H1 (cell line): ENCODE data around the gene BMPR1A. TPM values are rescaled to one million over a fixed set of nuclear protein-coding genes. Genes with fewer than 3 reads are reported as not detected.

Source experiments
- CHD7 ChIP-seq: fragments of 300-600 bp; sonication (generic); IDR thresholded peaks from 2 replicates; pipeline ENCODE4 v1.7.1; 2012; ENCODE audit warnings: low read length, moderate library complexity, mild to moderate bottlenecking, inconsistent platforms; ENCODE audit not compliant: insufficient replicate concordance
- EP300 ChIP-seq, 2 experiments: IDR thresholded peaks; 1 replicate in 1 of 2; 2 replicates in 1 of 2; pipeline ENCODE4 v1.6.1; 2011 to 2012; ENCODE audit warnings: low read depth in 2 of 2, low read length in 2 of 2, mild to moderate bottlenecking in 2 of 2, borderline replicate concordance in 1 of 2, inconsistent platforms in 1 of 2, moderate library complexity in 1 of 2
- NANOG ChIP-seq: IDR thresholded peaks from 2 replicates; pipeline ENCODE4 v1.6.1; 2011; ENCODE audit warnings: low read length, low read depth, mild to moderate bottlenecking, inconsistent platforms; ENCODE audit not compliant: insufficient read depth, poor library complexity, severe bottlenecking
- NRF1 ChIP-seq: IDR thresholded peaks from 2 replicates; pipeline ENCODE4 v1.6.1; 2011; ENCODE audit warnings: mild to moderate bottlenecking, low read depth, low read length, improper control_type of control experiment
- POLR2A ChIP-seq, 2 experiments: IDR thresholded peaks; 1 replicate in 1 of 2; 2 replicates in 1 of 2; pipeline ENCODE4 v1.6.1; 2011; ENCODE audit warnings: low read depth in 2 of 2, low read length in 2 of 2, mild to moderate bottlenecking in 2 of 2; ENCODE audit errors: control extremely low read depth in 1 of 2
- RBBP5 ChIP-seq: IDR thresholded peaks from 2 replicates; pipeline ENCODE4 v1.7.1; 2012; ENCODE audit warnings: low read depth, mild to moderate bottlenecking, inconsistent platforms, low read length, moderate library complexity, borderline replicate concordance
- RNF2 ChIP-seq: fragments of 200-900, 300-1000 bp; sonication (generic); IDR thresholded peaks from 2 replicates; pipeline ENCODE4 v1.7.1; 2016; ENCODE audit warnings: borderline replicate concordance, low read depth, mild to moderate bottlenecking, antibody characterized with exemption, low read length; ENCODE audit not compliant: poor library complexity, severe bottlenecking; ENCODE audit errors: missing control alignments
- TEAD4 ChIP-seq: IDR thresholded peaks from 2 replicates; pipeline ENCODE4 v1.6.1; 2012; ENCODE audit warnings: low read depth, low read length, inconsistent platforms, mixed read lengths
- polyA plus RNA-seq, 7 experiments: library from polyadenylated mRNA; depleted of rRNA in 3 of 7; stranded (reverse) in 5 of 7; unstranded in 2 of 7; fragments of >200 nt in 5 of 7; fragments of 200-250 nt in 2 of 7; gene quantifications; 1 replicate in 5 of 7; 2 replicates in 1 of 7; 4 replicates in 1 of 7; pipeline versions ENCODE4 v1.2.1 to v1.2.3, GENCODE V29; 2011 to 2013; ENCODE audit warnings: missing spikeins in 2 of 7, mixed read lengths in 2 of 7
- total RNA-seq: library from RNA; stranded (reverse); fragmentation: NEBNext Ultra II Directional; extraction: Animal tissue kit (Norgen Biotek cat#: 25700); gene quantifications from 2 replicates; pipeline ENCODE4 v1.2.1, GENCODE V29; 2021

Gene BMPR1A
- total and polyA plus RNA-seq, 2 of the 8 experiments (the other 6 are each of a cell fraction or from before 2014, with no cell fraction given) = 34.4 to 129 TPM

- TF ChIP-seq CHD7 (no peak), RBBP5 (no peak), NANOG (no peak), TEAD4 (no peak), EP300 (IDR thresholded peaks at IDR 0.05; ENCODE audit: borderline replicate concordance in 1 of 2, low read depth in 2 of 2, low read length in 2 of 2) (no peak), POLR2A (IDR thresholded peaks at IDR 0.05; ENCODE audit: control extremely low read depth in 1 of 2, low read depth in 2 of 2, low read length in 2 of 2) (no peak), RNF2 (no peak), NRF1 (no peak)
Observed at GRCh38 chr10:86753051-86753450, 3.4 kb upstream of the BMPR1A start (continued).
